H1 (cell line): ENCODE results near the gene SLC25A34. TPM values are rescaled to one million over a fixed set of nuclear protein-coding genes. Genes with fewer than 3 reads are reported as not detected.

Experiments
- CTCF ChIA-PET: fragments of 300-600 bp; sonication (Branson Sonifier 250); formaldehyde crosslinking; loops from one replicate; lab custom pipeline; 2021; ENCODE audit not compliant: partially characterized antibody; lab: Charles Lee
- POLR2A ChIA-PET: fragments of 300-600 bp; sonication (Branson Sonifier 250); formaldehyde crosslinking; loops from one replicate; lab custom pipeline; 2021; ENCODE audit warnings: inconsistent platforms; ENCODE audit not compliant: partially characterized antibody; lab: Charles Lee
- DNase-seq, 2 experiments: peaks; one replicate each; pipeline versions ENCODE4 v3.0.0 to v3.0.0-alpha.2; 2010 to 2022; ENCODE audit warnings: low spot score in 2 of 2, low read depth in 1 of 2, mixed read lengths in 1 of 2
- FAIRE-seq: peaks from 2 replicates; lab custom pipeline; 2011; peaks lifted over from hg19 to GRCh38; lab: Jason Lieb, UNC
- H2AFZ ChIP-seq: 2 replicates; pipeline ENCODE4 v1.8.1; 2012; ENCODE audit warnings: low read length, inconsistent platforms
- H2AK5ac ChIP-seq: 2 replicates; pipeline ENCODE4 v1.6.1; 2013; ENCODE audit warnings: low read depth, low read length
- H2BK120ac ChIP-seq: replicated peaks from 2 replicates; pipeline ENCODE3; 2013; ENCODE audit warnings: low read depth, low read length, inconsistent platforms
- H2BK12ac ChIP-seq: 2 replicates; pipeline ENCODE4 v1.6.1; 2013; ENCODE audit warnings: low read depth, low read length
- H2BK15ac ChIP-seq: 2 replicates; pipeline ENCODE4 v1.6.1; 2013; ENCODE audit warnings: low read length
- H2BK20ac ChIP-seq: 2 replicates; pipeline ENCODE4 v1.6.1; 2013; ENCODE audit warnings: low read length
- H2BK5ac ChIP-seq: 2 replicates; pipeline ENCODE4 v1.6.1; 2013; ENCODE audit warnings: low read depth, low read length
- H3K14ac ChIP-seq: 2 replicates; pipeline ENCODE4 v1.6.1; 2013; ENCODE audit warnings: inconsistent platforms; ENCODE audit not compliant: insufficient read length
- H3K18ac ChIP-seq: 2 replicates; pipeline ENCODE4 v1.6.1; 2013; ENCODE audit warnings: low read length; ENCODE audit errors: extremely low read depth
- H3K23ac ChIP-seq: 2 replicates; pipeline ENCODE4 v1.6.1; 2013; ENCODE audit warnings: inconsistent platforms; ENCODE audit not compliant: insufficient read length
- H3K23me2 ChIP-seq: 2 replicates; pipeline ENCODE4 v1.6.1; 2013; ENCODE audit warnings: low read depth, low read length
- H3K27ac ChIP-seq: 2 replicates; pipeline ENCODE4 v1.6.1; 2011; ENCODE audit warnings: low read depth, low read length, inconsistent platforms
- H3K27me3 ChIP-seq, 4 experiments: replicated peaks in 1 of 4; 1 replicate in 1 of 4; 2 replicates in 3 of 4; pipeline versions ENCODE4 v1.6.1 to v1.8.1; 2011 to 2013; ENCODE audit warnings: low read length in 3 of 4, mild to moderate bottlenecking in 3 of 4, inconsistent platforms in 2 of 4, mixed read lengths in 2 of 4, moderate library complexity in 1 of 4; ENCODE audit not compliant: control insufficient read depth in 3 of 4, insufficient read depth in 3 of 4; ENCODE audit errors: extremely low read depth in 1 of 4
- H3K36me3 ChIP-seq, 4 experiments: 2 replicates each; pipeline versions ENCODE4 v1.6.1 to v1.8.1; 2011 to 2013; ENCODE audit warnings: mild to moderate bottlenecking in 4 of 4, low read length in 3 of 4, moderate library complexity in 2 of 4, control low read depth in 1 of 4, inconsistent platforms in 1 of 4; ENCODE audit not compliant: insufficient read depth in 4 of 4, control insufficient read depth in 2 of 4
- H3K4ac ChIP-seq: replicated peaks from 2 replicates; pipeline ENCODE3; 2013; ENCODE audit warnings: low read length, low read depth, mixed read lengths, inconsistent platforms; ENCODE audit not compliant: insufficient read length
- H3K4me1 ChIP-seq, 4 experiments: replicated peaks in 1 of 4; 1 replicate in 1 of 4; 2 replicates in 3 of 4; pipeline versions ENCODE4 v1.6.1 to v1.8.1; 2011 to 2013; ENCODE audit warnings: low read length in 3 of 4, inconsistent platforms in 2 of 4, mixed read lengths in 1 of 4; ENCODE audit not compliant: insufficient read depth in 4 of 4, control insufficient read depth in 3 of 4
- H3K4me2 ChIP-seq, 2 experiments: 2 replicates each; pipeline versions ENCODE4 v1.6.1 to v1.8.1; 2011 to 2013; ENCODE audit warnings: low read depth in 2 of 2, low read length in 2 of 2, control low read depth in 1 of 2, inconsistent platforms in 1 of 2, mild to moderate bottlenecking in 1 of 2; ENCODE audit not compliant: insufficient read depth in 1 of 2
- H3K4me3 ChIP-seq, 4 experiments: fragments of 200-600, 300-600 bp in 1 of 4; sonication (generic), shearing (Covaris generic), sonication (Bioruptor Twin) in 1 of 4; 2 replicates each; pipeline versions ENCODE4 v1.5.1 to v1.8.1; 2011 to 2016; ENCODE audit warnings: low read length in 4 of 4, low read depth in 3 of 4, control low read depth in 2 of 4, inconsistent platforms in 2 of 4, mild to moderate bottlenecking in 2 of 4, mixed read lengths in 1 of 4, moderate library complexity in 1 of 4; ENCODE audit not compliant: insufficient read depth in 2 of 4; ENCODE audit errors: extremely low read depth in 1 of 4
- H3K56ac ChIP-seq: replicated peaks from 2 replicates; pipeline ENCODE3; 2013; ENCODE audit warnings: low read depth, mild to moderate bottlenecking, mixed read lengths, low read length, inconsistent platforms; ENCODE audit not compliant: insufficient read length
- H3K79me1 ChIP-seq: 2 replicates; pipeline ENCODE4 v1.6.1; 2013; ENCODE audit warnings: low read depth, low read length, control low read depth
- H3K79me2 ChIP-seq, 2 experiments: 2 replicates each; pipeline versions ENCODE4 v1.6.1 to v1.8.1; 2012 to 2013; ENCODE audit warnings: low read length in 2 of 2, mild to moderate bottlenecking in 2 of 2, inconsistent platforms in 1 of 2; ENCODE audit not compliant: insufficient read depth in 2 of 2, control insufficient read depth in 1 of 2
- H3K9ac ChIP-seq, 4 experiments: replicated peaks in 1 of 4; 1 replicate in 1 of 4; 2 replicates in 3 of 4; pipeline versions ENCODE4 v1.6.1 to v1.8.1; 2011 to 2013; ENCODE audit warnings: low read depth in 3 of 4, low read length in 3 of 4, control low read depth in 2 of 4, mild to moderate bottlenecking in 2 of 4, moderate library complexity in 2 of 4, inconsistent platforms in 1 of 4; ENCODE audit errors: extremely low read depth in 1 of 4
- H3K9me3 ChIP-seq, 2 experiments: 2 replicates each; pipeline versions ENCODE4 v1.6.1 to v1.8.1; 2012 to 2013; ENCODE audit warnings: mild to moderate bottlenecking in 2 of 2, moderate library complexity in 2 of 2, control low read depth in 1 of 2, inconsistent platforms in 1 of 2, low read depth in 1 of 2, low read length in 1 of 2, mixed read lengths in 1 of 2; ENCODE audit not compliant: insufficient read depth in 2 of 2
- H4K20me1 ChIP-seq, 2 experiments: replicated peaks in 1 of 2; 2 replicates each; pipeline versions ENCODE3 to v1.8.1; 2011 to 2013; ENCODE audit warnings: inconsistent platforms in 2 of 2, low read length in 2 of 2, mild to moderate bottlenecking in 1 of 2; ENCODE audit not compliant: insufficient read depth in 2 of 2, control insufficient read depth in 1 of 2
- H4K5ac ChIP-seq: 2 replicates; pipeline ENCODE4 v1.6.1; 2013; ENCODE audit warnings: low read length, low read depth, mixed read lengths, inconsistent platforms; ENCODE audit not compliant: insufficient read length
- H4K8ac ChIP-seq: 2 replicates; pipeline ENCODE4 v1.8.0; 2013; ENCODE audit warnings: mild to moderate bottlenecking, moderate library complexity, low read length, inconsistent platforms; ENCODE audit not compliant: insufficient read depth; ENCODE audit errors: extremely low read depth
- H4K91ac ChIP-seq: replicated peaks from 2 replicates; pipeline ENCODE3; 2013; ENCODE audit warnings: low read length, mixed read lengths, inconsistent platforms; ENCODE audit not compliant: insufficient read length
- POLR2AphosphoS5 ChIP-seq: IDR thresholded peaks from 2 replicates; pipeline ENCODE4 v1.6.1; 2011; ENCODE audit warnings: low read depth, low read length
- POU5F1 ChIP-seq: IDR thresholded peaks from 2 replicates; pipeline ENCODE4 v1.6.1; 2011; ENCODE audit warnings: low read depth, mild to moderate bottlenecking, low read length, moderate library complexity
- SIX5 ChIP-seq: IDR thresholded peaks from 2 replicates; pipeline ENCODE4 v1.6.1; 2011; ENCODE audit warnings: mild to moderate bottlenecking, low read depth, low read length
- WGBS, 2 experiments: shearing (Covaris generic) in 1 of 2; methylation state at CpG; one replicate each; pipeline versions ENCODE4 v1.1.6 to v1.1.7; 2013 to 2015; ENCODE audit warnings: low lambda C conversion rate in 2 of 2, mixed read lengths in 2 of 2, inconsistent platforms in 1 of 2, low coverage in 1 of 2, missing lambda C conversion rate in 1 of 2; ENCODE audit not compliant: insufficient replicate concordance in 2 of 2, insufficient coverage in 1 of 2, insufficient read length in 1 of 2; ENCODE audit errors: extremely low coverage in 1 of 2, missing lambda C conversion rate in 1 of 2; 5-methylcytosine and 5-hydroxymethylcytosine counted together
- polyA plus RNA-seq, 7 experiments: library from polyadenylated mRNA; depleted of rRNA in 3 of 7; stranded (reverse) in 5 of 7; unstranded in 2 of 7; fragments of >200 nt in 5 of 7; fragments of 200-250 nt in 2 of 7; gene quantifications; 1 replicate in 5 of 7; 2 replicates in 1 of 7; 4 replicates in 1 of 7; pipeline versions ENCODE4 v1.2.1 to v1.2.3, GENCODE V29; 2011 to 2013; ENCODE audit warnings: missing spikeins in 2 of 7, mixed read lengths in 2 of 7
- total RNA-seq: library from RNA; stranded (reverse); fragmentation: NEBNext Ultra II Directional; extraction: Animal tissue kit (Norgen Biotek cat#: 25700); gene quantifications from 2 replicates; pipeline ENCODE4 v1.2.1, GENCODE V29; 2021

The SLC25A34 gene
- total and polyA plus RNA-seq, 2 of the 8 experiments (the other 6 are each of a cell fraction or from before 2014, with no cell fraction given): 0.48 to 0.62 TPM

DNA sequence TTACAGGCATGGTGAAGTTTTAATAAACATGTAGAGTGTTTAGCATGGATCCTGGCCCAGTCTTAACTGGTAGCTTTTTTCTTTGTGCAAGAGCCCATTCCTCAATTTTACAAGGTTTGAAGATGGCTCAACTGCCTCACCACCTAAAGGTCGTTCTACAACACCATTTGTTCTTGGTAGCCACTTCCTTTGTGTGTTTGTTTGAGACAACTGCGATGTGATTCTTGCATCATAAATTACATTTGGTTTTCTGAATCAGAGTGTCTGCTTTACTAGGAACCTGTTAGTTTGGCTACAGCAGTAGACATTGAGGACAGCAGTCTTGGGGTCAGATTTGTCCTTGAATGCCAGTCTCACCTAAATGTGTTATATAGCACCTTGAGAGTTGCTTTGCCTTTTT, 48.6 kb upstream of the SLC25A34 start:
- no peak overlapping the region for H2BK120ac ChIP-seq
- H3K27ac ChIP-seq: no peak overlapping the region
- no peaks in the 10 kb centered on the region; a peak in 1 of 7 replicates for H3K4me1 ChIP-seq
- no peak overlapping the region for H4K5ac ChIP-seq
- FAIRE-seq: no peak
- H3K4me3 ChIP-seq: no peak overlapping the region
- WGBS, 2 experiments: 95% methylated on average over 2 of the region's 2 CpGs; no CpG with 5 or more reads in 1 of the 2 experiments
- H3K4me2 ChIP-seq: no peak overlapping the region
- TF ChIP-seq POLR2AphosphoS5: no peak
- no peak for TF ChIP-seq POU5F1
- TF ChIP-seq SIX5: no peak
- H3K23me2 ChIP-seq: peaks cover 2% of the 10 kb centered on the region; the same call in 1 of the 2 replicates
- no peak overlapping the region for H2BK12ac ChIP-seq
- peaks cover 6 to 41% of the 10 kb centered on the region in 2 experiments for H3K79me2 ChIP-seq
- H3K9me3 ChIP-seq: no peaks in the 10 kb centered on the region
- no peak overlapping the region for H3K23ac ChIP-seq
- H2BK5ac ChIP-seq: no peak overlapping the region
- no peak overlapping the region for H4K8ac ChIP-seq
- no peak overlapping the region for H4K91ac ChIP-seq
- peaks cover 0 to 5% of the 10 kb centered on the region in 2 experiments for H4K20me1 ChIP-seq
- no peak overlapping the region for H3K56ac ChIP-seq
- no peak overlapping the region for H2BK20ac ChIP-seq
- no peak overlapping the region for H2AK5ac ChIP-seq
- no peak overlapping the region for H2AFZ ChIP-seq
- ChIA-PET CTCF (interaction anchor here (1.2 kb wide), 1 partner anchor 10 kb away, joined by 3 read pairs; no protein-coding TSS in a partner anchor), POLR2A (no interaction called here)
- no peak overlapping the region for H3K18ac ChIP-seq
- H3K9ac ChIP-seq: no peak overlapping the region
- no peak overlapping the region for H3K14ac ChIP-seq
- no peak for DNase-seq
- peaks cover 3% of the 10 kb centered on the region for H3K79me1 ChIP-seq
- no peak overlapping the region for H2BK15ac ChIP-seq
- H3K27me3 ChIP-seq: no peaks in the 10 kb centered on the region
- no peaks in the 10 kb centered on the region for H3K36me3 ChIP-seq
- H3K4ac ChIP-seq: no peak overlapping the region
